HepG2 (cell line): ENCODE data around the gene KCNH6. TPM values are rescaled to one million over a fixed set of nuclear protein-coding genes. Genes with fewer than 3 reads are reported as not detected.
A peak's percentile ranks its signal among the peaks of the same experiment; 100 is the strongest.

ENCODE experiments used
- ATAC-seq: fragments of 200-7000 bp; cut with Tn5 transposase; 3 replicates; pipeline ENCODE4 v1.9.1; 2020; ENCODE audit warnings: mild to moderate bottlenecking, moderate library complexity
- BruUV-seq: library from RNA; stranded (reverse); fragments of 400-500 nt; replicated peaks from 2 replicates; lab custom pipeline; 2021; lab: Mats Ljungman, UMichigan
- CTCF ChIA-PET: fragments of 300-600 bp; formaldehyde crosslinking; extraction: SDS; loops from one replicate; lab custom pipeline; 2021; ENCODE audit warnings: low total read pairs, inconsistent platforms, low intra/inter-chr PET ratio; lab: Yijun Ruan, JAX
- POLR2A ChIA-PET: fragments of 350-600 bp; sonication (Branson Sonifier 250); formaldehyde crosslinking; loops from one replicate; lab custom pipeline; 2020; ENCODE audit warnings: antibody characterized with exemption, inconsistent platforms; lab: Yijun Ruan, JAX
- DNase-seq: peaks from one replicate; pipeline ENCODE4 v3.0.0-alpha.2; 2015; ENCODE audit warnings: low spot score
- FAIRE-seq: peaks from 3 replicates; lab custom pipeline; 2011; peaks lifted over from hg19 to GRCh38; lab: Jason Lieb, UNC
- H2AFZ ChIP-seq: one replicate; pipeline ENCODE4 v1.6.1; 2011; ENCODE audit warnings: low read length, inconsistent platforms
- H3K27ac ChIP-seq: fragments of 300-600 bp; 3 replicates; pipeline ENCODE4 v1.8.0; 2011; ENCODE audit warnings: mixed run types, mild to moderate bottlenecking, mixed read lengths, low read length, inconsistent platforms; ENCODE audit not compliant: insufficient read depth; ENCODE audit errors: extremely low read length
- H3K27me3 ChIP-seq, 2 experiments: fragments of 200-600 bp in 1 of 2; 2 replicates in 1 of 2; 3 replicates in 1 of 2; pipeline versions ENCODE4 v1.6.0 to v1.8.0; 2011; ENCODE audit warnings: low read length in 2 of 2, mild to moderate bottlenecking in 2 of 2, moderate library complexity in 2 of 2, inconsistent platforms in 1 of 2; ENCODE audit not compliant: insufficient read depth in 2 of 2, control insufficient read depth in 1 of 2
- H3K36me3 ChIP-seq, 2 experiments: fragments of 200-600 bp in 1 of 2; replicated peaks in 1 of 2; 2 replicates in 1 of 2; 3 replicates in 1 of 2; pipeline versions ENCODE4 v1.5.1 to v1.8.0; 2011; ENCODE audit warnings: low read length in 2 of 2, inconsistent platforms in 1 of 2; ENCODE audit not compliant: insufficient read depth in 2 of 2, control insufficient read depth in 1 of 2
- H3K4me1 ChIP-seq: 2 replicates; pipeline ENCODE4 v1.5.1; 2012; ENCODE audit warnings: low read length, inconsistent platforms; ENCODE audit not compliant: insufficient read depth
- H3K4me2 ChIP-seq: 2 replicates; pipeline ENCODE4 v1.6.0; 2011; ENCODE audit warnings: low read depth, low read length, inconsistent platforms
- H3K4me3 ChIP-seq, 3 experiments: fragments of 200-600 bp in 1 of 3; sonication (generic), shearing (Covaris generic) in 1 of 3; replicated peaks in 1 of 3; 2 replicates each; pipeline ENCODE4 v1.5.1; 2011 to 2016; ENCODE audit warnings: low read length in 3 of 3, inconsistent platforms in 2 of 3, low read depth in 2 of 3, mild to moderate bottlenecking in 2 of 3, control low read depth in 1 of 3, mixed read lengths in 1 of 3; ENCODE audit not compliant: insufficient read depth in 1 of 3
- H3K79me2 ChIP-seq: one replicate; pipeline ENCODE4 v1.6.1; 2011; ENCODE audit warnings: low read length, inconsistent platforms; ENCODE audit not compliant: insufficient read depth
- H3K9ac ChIP-seq: 2 replicates; pipeline ENCODE4 v1.6.0; 2011; ENCODE audit warnings: mild to moderate bottlenecking, low read depth, low read length, inconsistent platforms; ENCODE audit not compliant: insufficient read depth
- H3K9me3 ChIP-seq: 2 replicates; pipeline ENCODE4 v1.5.1; 2012; ENCODE audit warnings: mild to moderate bottlenecking, low read length
- H4K20me1 ChIP-seq: 2 replicates; pipeline ENCODE4 v1.6.0; 2011; ENCODE audit warnings: inconsistent platforms, mild to moderate bottlenecking, low read length, moderate library complexity; ENCODE audit not compliant: insufficient read depth
- DDIT3 ChIP-seq: sonication (generic); formaldehyde crosslinking; IDR thresholded peaks from 2 replicates; pipeline ENCODE4 v1.4.0; 2020; ENCODE audit warnings: mild to moderate bottlenecking, missing genetic modification reagents
- EZH2 ChIP-seq: conservative IDR thresholded peaks from 2 replicates; pipeline ENCODE4 v1.6.1; 2012; ENCODE audit warnings: mild to moderate bottlenecking, low read depth, low read length, moderate library complexity
- FLYWCH1 ChIP-seq: sonication (generic); formaldehyde crosslinking; IDR thresholded peaks from 2 replicates; pipeline ENCODE4 v1.8.1; 2023; ENCODE audit warnings: mild to moderate bottlenecking, missing genetic modification reagents
- GFI1 ChIP-seq: sonication (generic); formaldehyde crosslinking; IDR thresholded peaks from 2 replicates; pipeline ENCODE4 v1.5.0; 2020; ENCODE audit warnings: missing genetic modification reagents, mild to moderate bottlenecking, borderline replicate concordance
- HDAC1 ChIP-seq: sonication (generic); formaldehyde crosslinking; IDR thresholded peaks from 2 replicates; pipeline ENCODE4 v1.5.1; 2020; ENCODE audit warnings: mild to moderate bottlenecking, missing genetic modification reagents
- LRRFIP1 ChIP-seq: sonication (generic); formaldehyde crosslinking; conservative IDR thresholded peaks from 2 replicates; pipeline ENCODE4 v1.4.0; 2020; ENCODE audit warnings: missing genetic modification reagents
- MAFF ChIP-seq: IDR thresholded peaks from 2 replicates; pipeline ENCODE4 v1.6.1; 2011; ENCODE audit warnings: low read depth, low read length, improper control_type of control experiment
- MBD4 ChIP-seq: IDR thresholded peaks from 2 replicates; pipeline ENCODE4 v1.6.1; 2012; ENCODE audit warnings: low read length, inconsistent platforms, borderline replicate concordance
- MIER3 ChIP-seq: IDR thresholded peaks from 2 replicates; pipeline ENCODE4 v1.6.1; 2016; ENCODE audit warnings: missing compliant biosample characterization, borderline replicate concordance
- POLR2AphosphoS5 ChIP-seq: IDR thresholded peaks from 2 replicates; pipeline ENCODE4 v1.6.1; 2012; ENCODE audit warnings: low read depth, low read length
- RAD51 ChIP-seq: fragments of 450-650 bp; IDR thresholded peaks from 2 replicates; pipeline ENCODE4 v1.6.1; 2016; ENCODE audit warnings: borderline replicate concordance
- RXRA ChIP-seq: sonication (generic); formaldehyde crosslinking; IDR thresholded peaks from 2 replicates; pipeline ENCODE4 v1.5.1; 2020; ENCODE audit warnings: missing genetic modification reagents
- SIX1 ChIP-seq: sonication (generic); formaldehyde crosslinking; IDR thresholded peaks from 2 replicates; pipeline ENCODE4 v1.4.0; 2020; ENCODE audit warnings: missing genetic modification reagents, borderline replicate concordance
- TGIF2 ChIP-seq: IDR thresholded peaks from 2 replicates; pipeline ENCODE4 v1.6.1; 2016; ENCODE audit warnings: control low read depth, missing compliant biosample characterization
- ZMAT3 ChIP-seq: sonication (generic); formaldehyde crosslinking; conservative IDR thresholded peaks from 2 replicates; pipeline ENCODE4 v1.7.0; 2021; ENCODE audit warnings: missing genetic modification reagents
- ZNF770 ChIP-seq: sonication (generic); formaldehyde crosslinking; IDR thresholded peaks from 2 replicates; pipeline ENCODE4 v1.5.0; 2020; ENCODE audit warnings: mild to moderate bottlenecking, missing genetic modification reagents
- ZNF788 ChIP-seq: sonication (generic); formaldehyde crosslinking; IDR thresholded peaks from 2 replicates; pipeline ENCODE4 v1.5.0; 2020; ENCODE audit warnings: mild to moderate bottlenecking, missing genetic modification reagents, borderline replicate concordance
- ZSCAN21 ChIP-seq: sonication (generic); formaldehyde crosslinking; IDR thresholded peaks from 2 replicates; pipeline ENCODE4 v1.8.0; 2022; ENCODE audit warnings: mild to moderate bottlenecking, missing genetic modification reagents, moderate library complexity, borderline replicate concordance
- WGBS: methylation state at CpG from one replicate; pipeline ENCODE4 v1.1.6; 2017; ENCODE audit warnings: low lambda C conversion rate; 5-methylcytosine and 5-hydroxymethylcytosine counted together
- in situ Hi-C: cut with HindIII; loops from 2 replicates; pipeline ENCODE4 v1.10.0; 2017; ENCODE audit warnings: low pct_unique_long_range_greater_than_20kb; ENCODE audit not compliant: extremely low pct_ligation_motif_present
- intact Hi-C: fragments of 100-400 bp; cut with micrococcal nuclease; formaldehyde crosslinking; loops from one replicate; pipeline ENCODE4 v1.10.0; 2022; ENCODE audit not compliant: unreplicated experiment
- polyA plus RNA-seq, 8 experiments: library from polyadenylated mRNA; depleted of rRNA in 3 of 8; stranded (reverse) in 7 of 8; unstranded in 1 of 8; fragments of >200 nt; fragmentation: Illumina TruSeq in 4 of 8; extraction: Trizol in 4 of 8; gene quantifications; 2 replicates each; pipeline versions ENCODE4 v1.2.1 to v1.2.3, GENCODE V29; 2011 to 2016; ENCODE audit warnings: low read depth in 4 of 8, missing spikeins in 1 of 8, mixed read lengths in 1 of 8; ENCODE audit not compliant: insufficient read depth in 1 of 8
- total RNA-seq, 5 experiments: library from RNA; depleted of rRNA; stranded (reverse); fragments of >200 nt; fragmentation: Illumina TruSeq; extraction: Trizol; gene quantifications; 2 replicates each; pipeline ENCODE4 v1.2.3, GENCODE V29; 2016; ENCODE audit warnings: low read depth in 1 of 5
- TF ChIP-seq, protein P1 (sequence below): sonication (generic); formaldehyde crosslinking; IDR thresholded peaks from 2 replicates; pipeline ENCODE4 v1.5.0; 2020; ENCODE audit warnings: mild to moderate bottlenecking, missing genetic modification reagents

KCNH6 gene
- total and polyA plus RNA-seq, 2 of the 13 experiments (the other 11 are each of a cell fraction or from before 2014, with no cell fraction given): 0.05 to 0.18 TPM

DNA sequence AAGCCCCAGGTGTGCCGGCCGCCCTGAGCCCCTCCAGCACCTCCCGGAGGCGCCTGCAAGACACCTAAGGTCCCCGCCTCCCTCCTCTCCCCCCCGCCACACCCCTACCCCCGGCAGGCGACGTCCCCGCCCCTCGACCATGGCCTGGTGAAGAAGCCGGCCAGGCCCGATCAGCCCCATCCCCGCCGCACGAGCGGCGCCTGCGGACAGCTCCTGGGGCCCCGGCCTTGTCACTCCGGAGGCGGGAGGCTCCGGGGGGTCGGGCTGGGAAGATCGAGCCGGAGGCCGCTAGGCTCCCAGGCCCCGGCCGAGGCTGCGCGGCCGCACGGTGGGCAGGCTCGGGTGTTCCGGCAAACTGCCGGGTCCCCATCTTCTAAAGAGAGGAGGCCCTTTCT lies 46.7 kb upstream of the KCNH6 start:
- FAIRE-seq (no peak), DNase-seq (no peak), ATAC-seq (peak; percentile 47)
- no peak overlapping the region for H3K27ac ChIP-seq
- no peaks in the 10 kb centered on the region for H3K36me3 ChIP-seq
- peak overlapping the region; percentile 86 for H3K4me2 ChIP-seq
- WGBS: 0% methylated on average over 2 of the region's 36 CpGs
- H3K79me2 ChIP-seq: no peaks in the 10 kb centered on the region
- peak overlapping the region; percentile 53 to 68 (median 55); a peak in 5 of 6 replicates for H3K4me3 ChIP-seq
- POLR2A ChIA-PET: no interaction called here
- no TSS peak for BruUV-seq
- intact Hi-C loops (no loop called here), in situ Hi-C loops (loop anchor here (5.0 kb wide), 1 partner anchor 54 kb away; no protein-coding TSS in a partner anchor)
- no peak overlapping the region for H2AFZ ChIP-seq
- peaks cover 3% of the 10 kb centered on the region; the same call in 1 of the 2 replicates for H4K20me1 ChIP-seq
- peaks cover 28% of the 10 kb centered on the region for H3K4me1 ChIP-seq
- H3K9ac ChIP-seq: no peak overlapping the region
- peaks cover 26 to 79% of the 10 kb centered on the region in 2 experiments for H3K27me3 ChIP-seq
- CTCF ChIA-PET: interaction anchor here (5.3 kb wide), 1 partner anchor 52 kb away, joined by 53 read pairs; no protein-coding TSS in a partner anchor
- no peaks in the 10 kb centered on the region for H3K9me3 ChIP-seq
- TF ChIP-seq GFI1 (CRISPR knock-in tag): no peak
- no peak for TF ChIP-seq RXRA
- TF ChIP-seq SIX1: no peak
- TF ChIP-seq RAD51: no peak
- TF ChIP-seq ZNF770 (CRISPR knock-in tag): peak; percentile 27; the same call in 1 of the 2 replicates
- TF ChIP-seq TGIF2 (CRISPR knock-in tag): no peak
- TF ChIP-seq FLYWCH1: no peak
- no peak for TF ChIP-seq DDIT3 (CRISPR knock-in tag)
- no peak for TF ChIP-seq LRRFIP1
- TF ChIP-seq ZSCAN21: no peak
- 0 out of 2 replicates have a peak, but pooled peaks have one; percentile 17 for TF ChIP-seq EZH2
- 0 out of 2 replicates have a peak, but pooled peaks have one; percentile 49 for TF ChIP-seq HDAC1 (CRISPR knock-in tag)
- no peak for TF ChIP-seq POLR2AphosphoS5
- TF ChIP-seq, protein P1, sequence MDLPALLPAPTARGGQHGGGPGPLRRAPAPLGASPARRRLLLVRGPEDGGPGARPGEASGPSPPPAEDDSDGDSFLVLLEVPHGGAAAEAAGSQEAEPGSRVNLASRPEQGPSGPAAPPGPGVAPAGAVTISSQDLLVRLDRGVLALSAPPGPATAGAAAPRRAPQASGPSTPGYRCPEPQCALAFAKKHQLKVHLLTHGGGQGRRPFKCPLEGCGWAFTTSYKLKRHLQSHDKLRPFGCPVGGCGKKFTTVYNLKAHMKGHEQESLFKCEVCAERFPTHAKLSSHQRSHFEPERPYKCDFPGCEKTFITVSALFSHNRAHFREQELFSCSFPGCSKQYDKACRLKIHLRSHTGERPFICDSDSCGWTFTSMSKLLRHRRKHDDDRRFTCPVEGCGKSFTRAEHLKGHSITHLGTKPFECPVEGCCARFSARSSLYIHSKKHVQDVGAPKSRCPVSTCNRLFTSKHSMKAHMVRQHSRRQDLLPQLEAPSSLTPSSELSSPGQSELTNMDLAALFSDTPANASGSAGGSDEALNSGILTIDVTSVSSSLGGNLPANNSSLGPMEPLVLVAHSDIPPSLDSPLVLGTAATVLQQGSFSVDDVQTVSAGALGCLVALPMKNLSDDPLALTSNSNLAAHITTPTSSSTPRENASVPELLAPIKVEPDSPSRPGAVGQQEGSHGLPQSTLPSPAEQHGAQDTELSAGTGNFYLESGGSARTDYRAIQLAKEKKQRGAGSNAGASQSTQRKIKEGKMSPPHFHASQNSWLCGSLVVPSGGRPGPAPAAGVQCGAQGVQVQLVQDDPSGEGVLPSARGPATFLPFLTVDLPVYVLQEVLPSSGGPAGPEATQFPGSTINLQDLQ (CRISPR knock-in tag): no peak
- no peak for TF ChIP-seq MIER3
- no peak for TF ChIP-seq MAFF
- TF ChIP-seq ZMAT3 (CRISPR knock-in tag): no peak
- TF ChIP-seq ZNF788 (CRISPR knock-in tag): no peak
- no peak for TF ChIP-seq MBD4
